Fibroblast of mammary gland (primary cell): Measurements from ENCODE around the gene MYO16.

Source experiments
- DNase-seq: peaks from one replicate; pipeline ENCODE4 v3.0.0-alpha.2; 2010; ENCODE audit warnings: low read depth
- H3K4me3 ChIP-seq: 2 replicates; pipeline ENCODE4 v1.5.1; 2011; ENCODE audit warnings: low read depth, mild to moderate bottlenecking, low read length, moderate library complexity; ENCODE audit not compliant: control insufficient read depth
- TF ChIP-seq, protein P1 (sequence below): conservative IDR thresholded peaks from 2 replicates; pipeline ENCODE4 v1.5.1; 2011; ENCODE audit warnings: low read depth, low read length, inconsistent platforms; ENCODE audit not compliant: control insufficient read depth, insufficient read depth

The MYO16 gene

GRCh38 chr13:108609353-108609752, 20.1 kb upstream of the MYO16 start:
- H3K4me3 ChIP-seq, result no peak overlapping the region
- TF ChIP-seq, protein P1, sequence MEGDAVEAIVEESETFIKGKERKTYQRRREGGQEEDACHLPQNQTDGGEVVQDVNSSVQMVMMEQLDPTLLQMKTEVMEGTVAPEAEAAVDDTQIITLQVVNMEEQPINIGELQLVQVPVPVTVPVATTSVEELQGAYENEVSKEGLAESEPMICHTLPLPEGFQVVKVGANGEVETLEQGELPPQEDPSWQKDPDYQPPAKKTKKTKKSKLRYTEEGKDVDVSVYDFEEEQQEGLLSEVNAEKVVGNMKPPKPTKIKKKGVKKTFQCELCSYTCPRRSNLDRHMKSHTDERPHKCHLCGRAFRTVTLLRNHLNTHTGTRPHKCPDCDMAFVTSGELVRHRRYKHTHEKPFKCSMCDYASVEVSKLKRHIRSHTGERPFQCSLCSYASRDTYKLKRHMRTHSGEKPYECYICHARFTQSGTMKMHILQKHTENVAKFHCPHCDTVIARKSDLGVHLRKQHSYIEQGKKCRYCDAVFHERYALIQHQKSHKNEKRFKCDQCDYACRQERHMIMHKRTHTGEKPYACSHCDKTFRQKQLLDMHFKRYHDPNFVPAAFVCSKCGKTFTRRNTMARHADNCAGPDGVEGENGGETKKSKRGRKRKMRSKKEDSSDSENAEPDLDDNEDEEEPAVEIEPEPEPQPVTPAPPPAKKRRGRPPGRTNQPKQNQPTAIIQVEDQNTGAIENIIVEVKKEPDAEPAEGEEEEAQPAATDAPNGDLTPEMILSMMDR, result peak; percentile 45
- peak; percentile 45 for DNase-seq

DNA sequence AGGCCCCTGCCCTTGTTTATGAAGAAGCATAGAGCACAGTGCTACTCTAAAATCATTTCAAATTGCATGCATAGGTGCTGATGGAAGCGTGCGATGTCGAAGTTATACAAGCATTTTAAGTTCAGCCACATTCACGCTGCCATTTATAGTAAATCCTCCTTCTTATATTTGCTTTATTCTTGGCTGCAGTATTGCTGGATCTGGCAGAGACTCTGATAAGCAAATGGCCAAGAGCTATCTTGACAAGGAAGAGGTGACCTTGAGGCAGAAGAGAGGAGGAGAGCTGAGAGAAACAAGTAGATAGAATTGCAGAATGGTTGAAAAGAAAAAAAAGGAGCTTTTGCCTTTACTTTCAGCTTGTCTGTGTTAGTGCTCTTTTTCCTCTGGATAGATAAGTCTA, 18.9 kb upstream of the MYO16 start:
- TF ChIP-seq, protein P1, result no peak
- H3K4me3 ChIP-seq, result no peak overlapping the region
- no peak for DNase-seq

DNA sequence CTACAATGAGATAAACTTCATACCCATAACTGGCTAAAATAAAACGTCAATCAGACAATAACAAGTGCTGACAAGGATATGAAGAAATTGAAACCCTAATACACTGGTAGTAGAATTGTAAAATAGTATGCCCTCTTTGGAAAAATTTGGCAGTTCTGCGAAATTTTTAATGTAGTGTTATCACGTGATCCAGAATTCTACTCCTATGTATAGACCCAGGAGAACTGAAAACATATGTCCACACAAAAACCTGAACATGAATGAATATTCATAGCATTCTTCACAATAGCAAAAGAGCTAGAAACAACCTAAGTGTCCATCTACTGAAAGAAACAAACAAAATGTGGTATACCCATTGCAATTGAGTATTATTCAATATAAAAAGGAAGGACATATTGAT, 14.2 kb upstream of the MYO16 start:
- DNase-seq, result no peak
- TF ChIP-seq, protein P1, result no peak
- H3K4me3 ChIP-seq, result no peak overlapping the region

DNA sequence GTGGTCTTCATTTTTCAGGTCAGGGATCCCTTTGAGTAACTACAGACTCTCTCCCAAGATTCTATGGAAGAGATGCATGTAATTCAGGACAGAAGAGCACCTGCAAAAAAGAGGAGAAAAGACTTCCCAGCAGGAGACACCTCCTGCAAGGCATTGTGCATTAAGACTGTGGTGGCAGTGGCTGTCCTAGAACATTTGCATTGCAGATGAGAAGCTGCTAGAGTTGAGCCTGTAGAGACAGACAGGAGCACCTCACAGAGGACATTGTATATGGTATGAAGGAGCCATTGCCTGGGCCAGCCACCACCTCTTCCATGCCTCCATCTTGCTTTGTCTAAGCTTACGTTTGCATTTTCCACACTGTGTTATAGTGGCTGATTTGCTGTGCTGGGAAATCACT, 11.2 kb upstream of the MYO16 start:
- DNase-seq, result no peak
- TF ChIP-seq, protein P1, result no peak
- H3K4me3 ChIP-seq, result no peak overlapping the region

- TF ChIP-seq, protein P1, result no peak
- no peak overlapping the region for H3K4me3 ChIP-seq
- no peak for DNase-seq
Measured at GRCh38 chr13:108621462-108621861, 7.9 kb upstream of the MYO16 start.

- TF ChIP-seq, protein P1, result no peak
- no peak for DNase-seq
- H3K4me3 ChIP-seq, result no peak overlapping the region
Measured at GRCh38 chr13:108624108-108624507, 5.3 kb upstream of the MYO16 start.

DNA sequence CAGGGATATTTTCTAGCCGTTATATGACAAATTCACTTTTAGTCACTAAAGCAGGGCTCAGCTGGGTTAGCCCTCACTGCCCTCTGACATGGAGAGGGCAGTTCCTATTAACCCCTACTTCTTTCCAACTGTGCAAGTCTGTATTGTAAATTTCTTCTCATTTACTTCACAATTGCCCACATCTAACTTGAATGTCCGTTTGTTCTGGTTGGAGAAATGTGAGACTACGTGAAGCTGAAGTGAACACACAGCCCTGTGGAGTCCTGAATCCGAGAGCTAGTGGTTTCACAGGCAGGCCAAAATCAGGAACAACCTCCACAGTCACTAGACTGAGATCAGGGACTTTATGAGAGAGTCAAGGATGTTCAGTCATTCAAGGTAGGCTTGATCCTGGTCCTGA, 4.4 kb upstream of the MYO16 start:
- TF ChIP-seq, protein P1, result no peak
- no peak for DNase-seq

More for the DNA sequence above, 4.4 kb upstream of the MYO16 start:
- no peak overlapping the region for H3K4me3 ChIP-seq
